HG03558 (cell line): ENCODE measurements around the gene NMS.

Experiments
- ATAC-seq: cut with Tn5 transposase; IDR thresholded peaks from one replicate; pipeline ENCODE4 v1.9.1; 2021; ENCODE audit warnings: moderate number of reproducible peaks; ENCODE audit not compliant: unreplicated experiment; ENCODE audit errors: extremely low read depth

The NMS gene

GRCh38 chr2:100483895-100484294, 13.6 kb downstream of the NMS start:
- no peak for ATAC-seq

GRCh38 chr2:100484390-100484789, 14.1 kb downstream of the NMS start:
- no peak for ATAC-seq

- no peak for ATAC-seq
These were observed 15.1 kb downstream of the NMS start for GRCh38 chr2:100485396-100485795.

GRCh38 chr2:100494712-100495111, 24.4 kb downstream of the NMS start:
- ATAC-seq = no peak

- no peak for ATAC-seq
These were observed 32.5 kb downstream of the NMS start for GRCh38 chr2:100502782-100503181.

- no peak for ATAC-seq
These were observed 34.3 kb downstream of the NMS start for GRCh38 chr2:100504542-100504941.

GRCh38 chr2:100509066-100509465, 38.8 kb downstream of the NMS start:
- ATAC-seq = no peak

- no peak for ATAC-seq
These were observed 43.4 kb downstream of the NMS start for GRCh38 chr2:100513650-100514049.

- ATAC-seq = no peak
These were observed 47.3 kb downstream of the NMS start for GRCh38 chr2:100517556-100517955.

- no peak for ATAC-seq
These were observed 48.5 kb downstream of the NMS start for GRCh38 chr2:100518801-100519200.

GRCh38 chr2:100520224-100520623, 49.9 kb downstream of the NMS start:
- ATAC-seq = no peak

- ATAC-seq = no peak
These were observed 52.1 kb downstream of the NMS start for GRCh38 chr2:100522430-100522829.

- no peak for ATAC-seq
These were observed 54.0 kb downstream of the NMS start for GRCh38 chr2:100524331-100524730.

GRCh38 chr2:100526868-100527267, 56.6 kb downstream of the NMS start:
- ATAC-seq = no peak

GRCh38 chr2:100527440-100528015, 57.2 kb downstream of the NMS start:
- no peak for ATAC-seq

GRCh38 chr2:100529176-100529575, 58.9 kb downstream of the NMS start:
- ATAC-seq = no peak

GRCh38 chr2:100529900-100530299, 59.6 kb downstream of the NMS start:
- ATAC-seq = no peak
